SH-SY5Y (cell line): ENCODE measurements around the gene DSEL.

ENCODE experiments used
- GATA2 ChIP-seq: IDR thresholded peaks from 2 replicates; pipeline ENCODE4 v1.6.1; 2011; ENCODE audit warnings: mild to moderate bottlenecking, low read depth, low read length
- GATA3 ChIP-seq: IDR thresholded peaks from 2 replicates; pipeline ENCODE4 v1.6.1; 2011; ENCODE audit warnings: low read depth, mild to moderate bottlenecking, low read length, moderate library complexity

DNA sequence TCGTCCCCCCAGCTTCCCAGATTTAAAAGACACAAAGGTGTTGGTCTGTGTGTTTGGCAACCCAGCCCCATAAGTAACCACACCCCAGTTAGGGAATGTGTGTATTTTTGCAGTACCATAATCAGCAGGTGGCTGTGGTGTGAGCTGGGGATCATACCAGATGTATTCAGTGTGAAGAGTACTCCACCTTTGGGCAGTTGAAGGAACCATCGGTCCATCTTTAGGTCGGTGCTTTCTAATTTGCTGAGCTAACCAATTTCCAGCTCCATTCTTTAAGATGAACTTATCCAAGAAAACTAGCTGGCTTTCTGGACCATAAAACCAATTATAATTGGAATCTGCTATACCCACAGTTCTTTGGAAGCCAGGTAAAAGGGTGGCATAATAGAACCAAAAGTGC lies 3.2 kb downstream of the DSEL start:
- TF ChIP-seq GATA3 (no peak), GATA2 (no peak)
